Nephron (organoid): Measurements from ENCODE around the gene SRGAP3.

ENCODE experiments used
- H3K27ac Mint-ChIP-seq, 3 experiments: 2 replicates each; pipeline ENCODE4 v1.8.0; 2020; ENCODE audit warnings: mixed read lengths in 3 of 3, mild to moderate bottlenecking in 2 of 3, moderate library complexity in 1 of 3
- H3K27me3 Mint-ChIP-seq: 2 replicates; pipeline ENCODE4 v1.8.0; 2021; ENCODE audit warnings: low read depth, mild to moderate bottlenecking, moderate library complexity, mixed read lengths
- H3K36me3 Mint-ChIP-seq: 2 replicates; pipeline ENCODE4 v1.8.0; 2020; ENCODE audit warnings: low read depth, mixed read lengths
- H3K4me1 Mint-ChIP-seq: 2 replicates; pipeline ENCODE4 v1.8.0; 2020; ENCODE audit warnings: mixed read lengths
- H3K4me3 Mint-ChIP-seq, 3 experiments: 2 replicates each; pipeline ENCODE4 v1.8.0; 2020; ENCODE audit warnings: mild to moderate bottlenecking in 3 of 3, mixed read lengths in 3 of 3, moderate library complexity in 2 of 3
- H3K9me3 Mint-ChIP-seq: 2 replicates; pipeline ENCODE4 v1.8.0; 2020; ENCODE audit warnings: mixed read lengths
- TF ChIP-seq, protein P1 (sequence below), 3 experiments: fragments of 200-600 bp; sonication (generic); IDR thresholded peaks; one replicate each; pipeline ENCODE4 v1.5.0; 2021; ENCODE audit warnings: antibody characterized with exemption in 3 of 3; ENCODE audit not compliant: unreplicated experiment in 3 of 3

Gene SRGAP3

DNA sequence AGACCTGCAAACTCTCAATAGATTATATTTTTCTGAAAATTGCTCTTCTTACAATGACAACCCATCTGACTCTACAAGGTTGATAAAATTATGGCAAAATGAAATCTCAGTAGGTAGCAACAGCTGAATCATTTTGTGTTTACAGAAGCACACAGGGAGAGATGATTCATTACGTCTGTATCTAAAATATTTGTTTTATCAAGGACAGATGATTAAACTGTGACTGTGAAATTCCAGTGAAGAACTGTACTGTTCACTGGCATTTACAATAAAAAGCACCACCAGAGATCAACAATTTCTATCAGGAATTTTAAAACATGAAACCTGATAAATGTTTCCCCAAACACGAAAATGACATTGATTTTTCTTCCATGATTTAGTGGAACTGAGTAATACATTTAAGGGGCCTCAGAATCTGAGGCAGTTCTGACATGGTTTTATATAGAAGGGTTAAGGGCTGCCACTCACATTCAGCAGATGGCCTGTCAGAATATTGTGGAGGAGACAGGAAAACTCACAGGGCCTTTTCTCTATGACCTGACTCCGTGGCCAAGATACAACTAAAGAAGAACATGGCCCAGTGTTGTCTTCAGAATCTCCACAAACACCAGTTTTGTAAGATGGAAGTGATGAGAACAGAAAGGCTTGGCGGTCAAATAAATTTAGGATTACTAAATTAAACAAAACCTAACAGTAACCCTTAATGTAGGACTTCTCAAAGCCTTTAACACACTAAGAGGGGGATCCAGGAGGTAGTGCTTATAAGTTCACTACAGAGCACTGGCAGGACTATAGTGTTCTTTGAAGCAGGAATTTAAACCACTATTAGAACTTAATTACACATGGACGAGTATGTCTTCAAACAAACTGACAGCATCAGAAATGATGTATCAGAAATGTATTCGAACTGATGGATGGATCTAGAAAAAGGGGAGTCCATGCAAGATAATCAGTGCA, 312.1 kb downstream of the SRGAP3 start:
- H3K4me1 Mint-ChIP-seq, result no peaks in the 10 kb centered on the region
- no peaks in the 10 kb centered on the region for H3K27me3 Mint-ChIP-seq
- TF ChIP-seq, protein P1, sequence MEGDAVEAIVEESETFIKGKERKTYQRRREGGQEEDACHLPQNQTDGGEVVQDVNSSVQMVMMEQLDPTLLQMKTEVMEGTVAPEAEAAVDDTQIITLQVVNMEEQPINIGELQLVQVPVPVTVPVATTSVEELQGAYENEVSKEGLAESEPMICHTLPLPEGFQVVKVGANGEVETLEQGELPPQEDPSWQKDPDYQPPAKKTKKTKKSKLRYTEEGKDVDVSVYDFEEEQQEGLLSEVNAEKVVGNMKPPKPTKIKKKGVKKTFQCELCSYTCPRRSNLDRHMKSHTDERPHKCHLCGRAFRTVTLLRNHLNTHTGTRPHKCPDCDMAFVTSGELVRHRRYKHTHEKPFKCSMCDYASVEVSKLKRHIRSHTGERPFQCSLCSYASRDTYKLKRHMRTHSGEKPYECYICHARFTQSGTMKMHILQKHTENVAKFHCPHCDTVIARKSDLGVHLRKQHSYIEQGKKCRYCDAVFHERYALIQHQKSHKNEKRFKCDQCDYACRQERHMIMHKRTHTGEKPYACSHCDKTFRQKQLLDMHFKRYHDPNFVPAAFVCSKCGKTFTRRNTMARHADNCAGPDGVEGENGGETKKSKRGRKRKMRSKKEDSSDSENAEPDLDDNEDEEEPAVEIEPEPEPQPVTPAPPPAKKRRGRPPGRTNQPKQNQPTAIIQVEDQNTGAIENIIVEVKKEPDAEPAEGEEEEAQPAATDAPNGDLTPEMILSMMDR (IDR thresholded peaks at IDR 0.05; ENCODE audit: unreplicated experiment in 3 of 3), result no peak
- no peak overlapping the region for H3K4me3 Mint-ChIP-seq
- H3K27ac Mint-ChIP-seq, result no peak overlapping the region
- H3K9me3 Mint-ChIP-seq, result no peaks in the 10 kb centered on the region
- peaks cover 27% of the 10 kb centered on the region for H3K36me3 Mint-ChIP-seq

DNA sequence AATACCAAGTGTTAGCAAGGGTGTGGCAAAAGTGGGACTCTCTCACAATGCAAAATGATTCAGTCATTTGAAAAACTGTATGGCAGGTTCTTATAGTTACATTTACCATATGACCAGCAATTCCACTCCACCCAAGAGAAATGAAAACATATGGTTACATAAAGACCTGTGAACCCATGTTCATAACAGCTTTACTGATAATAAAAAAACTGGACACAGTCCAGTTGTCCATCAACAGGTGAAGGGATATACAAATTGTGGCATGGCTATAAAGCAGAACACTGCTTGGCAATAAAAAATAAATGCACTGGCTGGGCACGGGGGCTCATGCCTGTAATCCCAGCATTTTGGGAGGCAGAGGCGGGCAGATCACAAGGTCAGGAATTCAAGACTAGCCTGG, 316.9 kb downstream of the SRGAP3 start:
- peaks cover 13% of the 10 kb centered on the region for H3K36me3 Mint-ChIP-seq
- TF ChIP-seq, protein P1 (IDR thresholded peaks at IDR 0.05; ENCODE audit: unreplicated experiment in 3 of 3), result no peak
- no peak overlapping the region for H3K4me3 Mint-ChIP-seq
- no peaks in the 10 kb centered on the region for H3K27me3 Mint-ChIP-seq
- no peaks in the 10 kb centered on the region for H3K4me1 Mint-ChIP-seq
- no peaks in the 10 kb centered on the region for H3K9me3 Mint-ChIP-seq
- H3K27ac Mint-ChIP-seq, result no peak overlapping the region

DNA sequence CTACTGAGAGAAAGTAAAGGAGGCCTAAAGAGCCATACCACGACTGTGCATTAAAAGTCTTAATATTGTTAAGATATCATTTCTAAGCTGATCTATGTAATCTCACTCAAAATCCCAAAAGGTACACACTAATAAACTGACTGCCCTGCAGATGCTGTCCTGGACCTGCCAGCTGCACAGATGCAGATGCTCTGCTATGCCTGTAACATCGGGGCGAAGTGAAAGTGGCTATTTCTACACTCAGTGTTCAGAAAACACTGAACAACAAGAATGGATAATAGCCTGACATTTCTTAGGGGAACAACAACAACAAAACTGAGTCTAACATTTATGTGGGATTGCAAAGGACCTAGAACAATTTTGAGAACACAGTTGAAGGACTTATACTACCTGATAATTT, 318.1 kb downstream of the SRGAP3 start:
- no peak overlapping the region for H3K27ac Mint-ChIP-seq
- no peak overlapping the region for H3K4me3 Mint-ChIP-seq
- TF ChIP-seq, protein P1 (IDR thresholded peaks at IDR 0.05; ENCODE audit: unreplicated experiment in 3 of 3), result no peak
- H3K9me3 Mint-ChIP-seq, result no peaks in the 10 kb centered on the region
- H3K4me1 Mint-ChIP-seq, result no peaks in the 10 kb centered on the region
- peaks cover 15% of the 10 kb centered on the region for H3K36me3 Mint-ChIP-seq
- H3K27me3 Mint-ChIP-seq, result no peaks in the 10 kb centered on the region
